HTR-8/SVneo (cell line): Measurements from ENCODE around the gene THAP12.
"Not testable (repeated sequence)": the region's sequence is repeated elsewhere in the genome, so short reads cannot be mapped to it uniquely, and the experiment has no call there.

ENCODE experiments used
- DNase-seq: peaks from one replicate; pipeline ENCODE4 v3.0.0; 2011; ENCODE audit warnings: low spot score, mixed read lengths; ENCODE audit not compliant: insufficient read length
- FAIRE-seq: peaks from 2 replicates; lab custom pipeline; 2011; peaks lifted over from hg19 to GRCh38; lab: Jason Lieb, UNC

Gene THAP12, protein sequence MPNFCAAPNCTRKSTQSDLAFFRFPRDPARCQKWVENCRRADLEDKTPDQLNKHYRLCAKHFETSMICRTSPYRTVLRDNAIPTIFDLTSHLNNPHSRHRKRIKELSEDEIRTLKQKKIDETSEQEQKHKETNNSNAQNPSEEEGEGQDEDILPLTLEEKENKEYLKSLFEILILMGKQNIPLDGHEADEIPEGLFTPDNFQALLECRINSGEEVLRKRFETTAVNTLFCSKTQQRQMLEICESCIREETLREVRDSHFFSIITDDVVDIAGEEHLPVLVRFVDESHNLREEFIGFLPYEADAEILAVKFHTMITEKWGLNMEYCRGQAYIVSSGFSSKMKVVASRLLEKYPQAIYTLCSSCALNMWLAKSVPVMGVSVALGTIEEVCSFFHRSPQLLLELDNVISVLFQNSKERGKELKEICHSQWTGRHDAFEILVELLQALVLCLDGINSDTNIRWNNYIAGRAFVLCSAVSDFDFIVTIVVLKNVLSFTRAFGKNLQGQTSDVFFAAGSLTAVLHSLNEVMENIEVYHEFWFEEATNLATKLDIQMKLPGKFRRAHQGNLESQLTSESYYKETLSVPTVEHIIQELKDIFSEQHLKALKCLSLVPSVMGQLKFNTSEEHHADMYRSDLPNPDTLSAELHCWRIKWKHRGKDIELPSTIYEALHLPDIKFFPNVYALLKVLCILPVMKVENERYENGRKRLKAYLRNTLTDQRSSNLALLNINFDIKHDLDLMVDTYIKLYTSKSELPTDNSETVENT

DNA sequence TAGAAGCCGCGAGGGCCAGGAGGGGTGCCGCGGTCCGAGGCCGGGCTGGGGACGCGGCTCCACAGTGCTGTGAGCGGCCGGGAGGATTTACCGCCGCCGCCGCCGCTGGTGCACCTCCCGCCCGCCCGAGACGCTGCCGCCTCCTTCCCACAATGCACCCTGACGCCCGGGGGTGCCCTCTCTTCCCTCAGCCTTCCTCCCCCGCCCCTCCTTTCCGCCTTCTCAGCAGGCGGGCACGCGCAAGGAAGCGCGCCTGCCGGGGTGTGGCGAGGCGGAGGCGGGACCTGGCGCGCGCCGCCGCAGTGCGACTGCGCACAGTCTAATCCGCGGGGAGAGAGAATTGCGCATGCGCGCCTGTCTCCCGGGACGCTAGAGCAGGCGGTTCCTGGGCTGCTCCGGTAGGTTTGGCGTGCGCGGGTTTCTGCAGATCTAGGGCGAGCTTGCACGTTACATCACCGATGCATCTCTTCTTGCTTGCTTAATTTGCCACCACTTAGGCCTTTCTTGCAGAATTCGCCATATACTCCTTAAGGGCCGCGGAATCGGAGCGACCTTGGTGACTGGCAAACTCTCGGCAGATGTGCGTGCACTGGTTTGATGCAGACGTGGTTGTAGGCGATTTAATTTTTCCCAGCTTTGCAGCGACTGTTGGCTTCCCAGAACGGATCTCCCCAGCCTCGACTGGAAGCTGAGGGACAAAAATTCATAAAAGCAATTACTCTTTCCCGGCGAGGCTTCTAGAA is at the start of gene THAP12, which contains the start of gene GVQW3:
THAP12 (minus strand) TSS at position 156 of the 743 bp plus-strand sequence. CDS start 296 bp downstream, outside the sequence.
GVQW3 (plus strand) TSS at position 347 of the 743 bp plus-strand sequence. CDS start 506 bp downstream, outside the sequence.
- DNase-seq (peak; percentile 99), FAIRE-seq (peak; percentile 97)

DNA sequence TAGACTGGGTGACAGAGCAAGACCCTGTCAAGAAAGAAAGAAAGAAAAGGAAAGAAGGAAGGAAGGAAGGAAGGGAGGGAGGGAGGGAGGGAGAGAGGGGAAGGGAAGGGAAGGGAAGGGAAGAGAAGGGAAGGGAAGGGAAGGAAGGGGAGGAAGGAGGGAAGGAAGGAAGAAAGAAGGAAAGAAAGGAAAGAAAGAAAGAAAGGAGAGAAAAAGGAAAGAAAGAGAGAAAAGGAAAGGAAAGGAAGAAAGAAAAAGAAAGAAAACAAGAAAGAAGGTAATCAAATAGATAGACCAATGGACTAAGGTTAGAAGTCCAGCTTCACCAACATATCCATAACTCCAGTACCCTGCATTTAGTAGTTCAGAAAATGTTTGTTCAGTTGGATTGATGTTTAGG is 45.7 kb upstream of the THAP12 start:
- FAIRE-seq (no peak), DNase-seq (no peak)

DNA sequence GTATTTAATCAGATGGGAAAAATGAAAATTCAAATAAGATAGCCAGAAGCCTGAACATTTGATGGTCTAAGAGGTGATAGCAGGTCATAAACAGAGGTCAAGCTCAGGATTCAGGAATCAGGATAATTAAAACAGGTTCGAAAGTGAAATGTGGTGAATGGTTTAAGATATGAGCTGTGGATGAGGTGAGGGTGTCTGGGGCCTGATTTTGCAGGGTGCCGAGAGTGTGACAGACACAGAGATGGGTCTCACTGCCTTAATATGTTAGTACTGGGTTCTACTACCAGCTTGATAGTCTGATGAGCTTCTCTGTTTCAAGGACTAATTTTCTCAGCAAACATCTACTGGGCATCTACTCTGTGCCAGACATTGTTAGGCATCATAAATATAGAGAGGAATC is 44.0 kb upstream of the THAP12 start:
- no peak for FAIRE-seq
- DNase-seq: no peak

DNA sequence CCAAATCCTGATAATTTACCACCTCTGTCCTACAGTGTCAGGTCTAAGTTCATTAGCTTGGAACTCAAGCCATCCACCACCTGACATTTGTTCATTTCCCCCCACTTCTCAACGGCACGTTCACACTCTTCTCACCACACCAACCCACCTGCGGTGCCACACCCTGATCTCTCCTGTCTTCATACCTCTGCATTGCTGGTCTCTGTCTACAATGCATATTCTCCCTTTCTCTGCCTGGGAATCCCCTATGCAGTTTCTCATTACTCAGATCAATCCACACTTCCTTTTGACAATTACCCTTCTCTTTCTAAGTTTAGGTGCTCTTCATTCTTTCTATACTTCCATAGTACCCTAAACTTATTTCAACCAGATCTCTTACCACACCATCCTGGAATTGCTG is 43.4 kb upstream of the THAP12 start:
- DNase-seq (no peak), FAIRE-seq (no peak)

DNA sequence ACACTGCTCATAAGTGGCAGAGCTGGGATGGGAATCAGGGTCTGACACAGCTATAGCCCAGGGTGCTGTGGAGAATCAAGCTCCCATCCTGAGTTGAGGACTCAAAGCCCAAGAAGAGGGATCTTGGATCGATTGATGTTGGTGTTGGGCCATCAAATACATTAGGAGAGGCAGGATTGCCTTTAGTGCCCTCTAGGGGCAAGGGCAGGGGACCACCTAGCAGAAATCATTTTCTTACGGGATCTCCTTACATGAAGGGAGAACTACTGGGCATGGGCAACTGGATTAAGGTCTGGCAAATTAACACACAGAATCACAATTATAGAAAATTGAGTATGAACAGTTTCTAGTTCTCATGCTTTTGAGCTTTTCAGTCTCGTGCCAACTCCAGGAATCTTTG is 39.0 kb upstream of the THAP12 start:
- DNase-seq (peak; percentile 30), FAIRE-seq (no peak)

DNA sequence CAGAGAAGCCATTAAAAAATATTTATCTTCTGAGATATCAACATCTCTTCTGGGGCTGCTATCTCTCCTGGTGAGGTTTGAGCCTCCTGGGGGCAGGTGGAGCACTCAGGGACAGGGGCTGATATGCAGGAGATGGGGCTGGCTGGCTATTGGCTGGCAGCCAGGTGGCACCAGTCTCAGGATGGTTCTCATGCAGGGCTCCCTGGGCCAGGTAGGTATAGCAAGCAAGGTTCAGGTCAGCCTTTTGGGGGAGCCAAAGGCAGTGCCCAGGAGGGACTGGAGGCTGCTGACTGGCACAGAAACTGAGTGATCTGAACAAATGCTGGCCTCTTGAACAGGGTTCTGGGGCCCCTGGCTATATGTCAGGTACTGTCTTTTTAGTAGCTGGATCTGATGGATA is 34.1 kb upstream of the THAP12 start:
- DNase-seq: no peak
- no peak for FAIRE-seq

DNA sequence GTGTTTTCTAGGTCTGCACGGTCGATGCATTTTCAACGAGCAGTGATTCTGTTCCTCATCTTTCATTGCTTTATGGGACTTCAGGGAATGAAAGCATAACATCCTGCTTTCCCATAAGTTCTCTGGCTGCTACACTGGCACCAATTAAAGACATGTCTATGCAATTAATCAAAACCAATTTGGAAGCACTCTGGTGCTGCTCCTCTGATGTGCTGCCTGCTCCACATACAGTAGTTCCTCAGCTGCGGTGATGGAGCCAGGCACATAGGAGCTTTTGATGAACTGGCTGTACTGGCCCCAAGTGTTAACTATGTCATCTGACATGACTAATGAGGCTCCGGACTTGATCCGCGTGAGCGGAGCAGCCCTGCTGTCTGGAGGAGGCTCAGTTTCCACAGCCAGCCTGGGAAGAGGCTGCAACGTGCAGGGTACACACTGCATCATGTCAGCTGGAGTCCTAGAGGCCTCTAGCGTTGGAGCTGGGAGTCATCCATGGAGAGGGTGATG is 30.0 kb upstream of the THAP12 start:
- DNase-seq (no peak), FAIRE-seq (no peak)

DNA sequence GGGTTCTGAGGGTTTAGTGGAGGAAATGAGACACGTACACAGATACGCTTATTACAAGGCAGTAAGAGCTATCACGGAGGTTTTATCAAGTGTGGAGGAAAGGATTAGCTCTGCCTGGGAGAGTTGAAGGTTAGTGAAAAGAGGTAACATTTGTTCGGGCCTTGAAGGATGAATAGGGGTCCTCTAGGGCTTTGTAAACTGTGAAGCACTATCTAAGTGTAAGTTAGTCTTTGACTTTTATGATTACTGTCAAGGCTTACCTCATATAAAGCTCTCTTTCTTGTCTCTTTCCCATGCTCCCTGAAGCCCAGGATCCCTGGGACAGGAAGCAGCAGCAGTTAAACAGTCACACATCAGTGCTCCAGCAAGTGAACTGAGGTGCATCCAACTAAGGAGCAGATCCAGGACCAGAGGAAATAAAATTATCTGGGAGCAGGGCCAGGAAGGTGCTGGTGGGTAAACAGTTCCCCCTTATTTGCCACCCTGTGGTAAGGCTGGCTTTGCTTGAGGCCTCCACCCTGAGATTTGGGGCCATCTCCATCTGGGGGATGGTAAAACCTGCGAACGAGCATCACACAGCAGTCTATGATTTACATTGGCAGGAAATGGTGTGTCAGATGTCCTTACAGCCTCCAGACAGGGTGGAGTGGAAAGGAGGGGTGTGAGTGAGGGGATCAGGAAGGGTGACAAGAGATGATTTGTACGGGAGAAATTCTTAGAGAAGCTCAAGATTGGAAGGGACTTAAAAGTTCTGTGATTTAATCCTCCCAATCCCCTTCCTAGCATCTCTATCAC is 27.4 kb upstream of the THAP12 start:
- FAIRE-seq (peak; percentile 76), DNase-seq (no peak)

DNA sequence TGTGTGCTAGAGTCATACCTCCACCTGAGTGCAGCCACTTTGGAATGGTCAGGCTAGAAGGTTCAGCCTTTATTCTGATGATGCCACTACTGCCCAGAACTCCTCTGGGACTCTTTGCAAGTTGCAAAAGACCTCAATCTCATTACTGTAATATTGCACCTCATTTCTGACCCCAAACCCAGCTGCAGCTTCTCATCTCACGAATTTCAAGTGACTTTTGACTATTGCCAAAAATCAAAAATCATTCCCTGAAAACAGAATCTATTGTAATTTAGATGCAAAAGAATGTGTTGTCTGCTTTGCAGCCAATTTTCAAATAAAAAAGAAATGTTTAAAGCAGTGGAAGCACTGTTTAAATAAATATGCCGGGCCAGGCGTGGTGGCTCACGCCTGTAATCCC is 25.4 kb upstream of the THAP12 start:
- no peak for DNase-seq

DNA sequence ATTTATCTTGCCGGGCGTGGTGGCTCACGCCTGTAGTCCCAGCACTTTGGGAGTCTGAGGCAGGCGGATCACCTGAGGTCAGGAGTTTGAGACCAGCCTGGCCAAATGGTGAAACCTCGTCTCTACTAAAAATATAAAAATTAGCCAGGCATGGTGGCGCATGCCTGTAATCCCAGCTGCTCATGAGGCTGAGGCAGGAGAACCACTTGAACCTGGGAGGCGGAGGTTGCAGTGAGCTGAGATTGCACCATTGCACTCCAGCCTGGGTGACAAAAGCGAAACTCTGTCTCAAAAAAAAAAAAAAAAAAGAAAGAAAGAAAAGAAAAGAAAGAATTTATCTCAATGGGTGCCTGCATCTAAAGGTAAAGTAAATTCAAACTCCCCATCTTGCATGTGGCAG is 20.6 kb upstream of the THAP12 start:
- not testable (repeated sequence) for DNase-seq, FAIRE-seq

More for the DNA sequence above, 25.4 kb upstream of the THAP12 start:
- no peak for FAIRE-seq

DNA sequence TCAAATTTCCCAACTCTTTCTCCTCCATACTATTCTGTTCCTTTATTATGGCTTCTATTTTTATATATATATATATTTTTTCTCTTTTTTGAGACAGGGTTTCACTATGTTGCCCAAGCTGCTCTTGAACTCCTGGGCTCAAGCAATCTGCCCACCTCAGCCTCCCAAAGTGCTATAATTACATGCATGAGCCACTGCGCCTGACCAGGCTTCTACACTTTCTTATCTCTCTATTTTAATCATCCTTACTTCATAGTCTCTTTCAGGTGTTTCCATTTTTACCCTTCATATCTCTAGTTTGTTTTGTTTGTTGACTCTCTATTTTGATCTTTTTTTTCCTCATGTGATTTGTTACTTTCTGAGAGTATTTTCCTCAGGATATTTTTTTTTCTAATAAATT is 20.0 kb upstream of the THAP12 start:
- FAIRE-seq: no peak
- no peak for DNase-seq

DNA sequence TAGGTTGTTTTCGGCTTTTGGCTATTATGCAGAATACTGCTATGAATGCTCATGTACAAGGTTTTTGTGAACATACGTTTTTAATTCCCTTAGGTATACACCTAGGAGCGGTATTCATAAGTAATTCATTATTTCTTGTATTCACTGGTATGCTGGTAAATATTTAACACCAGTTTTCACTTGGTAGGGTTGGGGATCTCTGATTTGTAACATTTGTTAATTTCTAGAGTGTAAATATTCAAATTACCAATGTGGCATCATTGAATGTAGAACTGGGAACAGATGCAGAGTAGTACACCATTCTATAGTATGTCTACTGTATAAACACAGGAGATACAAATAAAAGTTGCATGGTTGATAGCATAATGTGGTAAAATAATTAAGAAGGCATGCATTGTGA is 16.5 kb upstream of the THAP12 start:
- no peak for FAIRE-seq
- no peak for DNase-seq

DNA sequence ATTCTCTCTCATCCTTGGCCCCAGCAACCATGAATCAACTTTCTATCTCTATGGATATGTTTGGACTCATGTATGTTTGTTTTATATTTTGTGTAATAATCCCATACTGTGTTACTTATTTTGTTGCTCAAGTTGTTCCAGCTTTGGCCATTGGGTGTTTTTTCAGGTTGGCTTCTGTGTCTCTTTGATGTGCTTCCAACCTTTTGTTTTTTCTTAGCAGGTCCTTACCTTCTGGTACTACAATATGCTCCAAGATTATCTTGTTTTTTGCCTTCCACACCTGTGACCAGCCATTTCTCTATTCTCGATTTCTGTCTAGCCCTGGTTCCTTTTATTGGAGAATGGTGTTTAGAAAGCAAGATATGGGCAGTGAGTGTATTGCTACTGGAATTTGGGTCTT is 14.4 kb upstream of the THAP12 start:
- DNase-seq: no peak
- FAIRE-seq: no peak

DNA sequence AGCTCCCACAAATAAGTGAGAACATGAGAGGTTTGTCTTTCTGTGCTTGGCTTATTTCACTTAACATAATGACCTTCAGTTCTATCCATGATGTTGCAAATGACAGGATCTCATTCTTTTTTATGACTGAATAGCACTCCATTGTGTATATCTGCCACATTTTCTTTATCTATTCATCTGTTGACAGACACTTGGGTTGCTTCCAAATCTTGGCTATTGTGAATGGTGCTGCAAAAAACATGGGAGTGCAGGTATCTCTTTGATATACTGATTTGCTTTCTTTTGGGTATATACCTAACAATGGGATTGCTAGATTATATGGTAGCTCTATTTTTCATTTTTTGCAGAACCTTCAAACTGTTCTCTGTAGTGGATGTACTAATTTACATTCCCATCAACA is 13.5 kb upstream of the THAP12 start:
- DNase-seq (no peak), FAIRE-seq (no peak)

DNA sequence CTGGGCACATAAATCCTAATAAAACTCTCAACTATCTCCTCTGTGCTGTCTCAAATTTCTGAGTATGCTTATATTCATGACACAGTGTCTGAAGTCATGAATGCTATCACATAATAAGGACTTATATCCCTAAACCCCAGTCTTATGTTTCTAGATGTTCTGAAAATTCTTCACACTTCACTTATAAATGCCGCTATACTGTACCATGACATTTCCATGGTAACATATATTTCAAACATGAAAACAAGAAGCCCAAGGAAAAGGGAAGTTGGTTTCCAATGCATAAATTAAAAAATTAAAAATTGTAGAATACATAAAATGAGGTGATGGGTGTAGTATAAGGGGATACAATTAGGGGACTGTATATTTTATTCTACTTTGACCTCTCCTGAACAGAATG is 11.9 kb upstream of the THAP12 start:
- DNase-seq: no peak

DNA sequence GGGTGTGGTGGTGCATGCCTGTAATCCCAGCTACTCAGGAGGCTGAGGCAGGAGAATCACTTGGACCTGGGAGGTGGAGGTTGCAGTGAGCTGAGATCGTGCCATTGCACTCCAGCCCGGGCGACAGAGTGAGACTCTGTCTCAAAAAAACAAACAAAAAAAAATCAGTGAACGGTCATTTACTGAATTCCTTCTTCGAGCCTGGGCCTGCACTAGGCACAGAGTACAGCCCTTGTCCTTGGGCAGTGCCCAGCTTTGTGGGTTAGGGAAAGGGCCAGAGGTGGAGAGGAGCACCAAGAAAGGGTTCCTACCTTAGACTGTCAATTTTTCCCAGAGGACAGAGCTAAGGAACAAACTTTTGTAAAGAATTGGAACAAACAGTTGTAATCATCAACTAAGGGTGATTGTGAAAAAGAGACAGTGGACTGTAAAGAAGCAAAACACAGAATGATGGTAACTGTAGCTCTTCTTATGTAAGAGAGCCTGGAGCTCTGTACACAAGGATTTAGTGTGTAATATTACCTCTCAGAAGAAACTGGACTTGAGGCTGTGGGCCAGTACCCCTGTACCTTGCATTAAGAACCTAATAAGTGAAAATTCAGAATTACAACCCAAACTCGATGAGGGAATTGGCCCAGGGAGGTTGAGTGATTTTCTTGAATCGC is 11.0 kb upstream of the THAP12 start:
- DNase-seq: no peak
- FAIRE-seq: no peak

More for the DNA sequence above, 11.9 kb upstream of the THAP12 start:
- no peak for FAIRE-seq

DNA sequence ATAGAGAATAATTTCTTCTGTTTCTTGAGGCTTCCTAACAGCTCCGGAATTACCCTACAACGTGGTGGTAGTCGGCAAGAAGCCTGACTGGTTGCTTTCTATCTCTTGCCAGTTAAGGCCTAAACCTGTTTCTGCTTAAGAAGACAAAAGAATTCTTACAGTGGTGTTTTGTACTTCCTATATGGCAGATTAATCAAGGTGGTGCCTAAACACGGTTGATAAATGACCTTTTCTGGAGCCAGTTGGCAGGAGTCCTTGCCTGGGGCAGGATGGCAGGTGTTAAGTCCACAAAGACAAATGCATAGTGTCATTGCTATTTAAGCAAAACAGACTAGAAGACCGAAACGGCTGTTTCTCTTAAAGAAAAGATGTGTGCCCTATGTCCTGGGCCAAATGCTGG is 10.1 kb upstream of the THAP12 start:
- no peak for DNase-seq
- no peak for FAIRE-seq

DNA sequence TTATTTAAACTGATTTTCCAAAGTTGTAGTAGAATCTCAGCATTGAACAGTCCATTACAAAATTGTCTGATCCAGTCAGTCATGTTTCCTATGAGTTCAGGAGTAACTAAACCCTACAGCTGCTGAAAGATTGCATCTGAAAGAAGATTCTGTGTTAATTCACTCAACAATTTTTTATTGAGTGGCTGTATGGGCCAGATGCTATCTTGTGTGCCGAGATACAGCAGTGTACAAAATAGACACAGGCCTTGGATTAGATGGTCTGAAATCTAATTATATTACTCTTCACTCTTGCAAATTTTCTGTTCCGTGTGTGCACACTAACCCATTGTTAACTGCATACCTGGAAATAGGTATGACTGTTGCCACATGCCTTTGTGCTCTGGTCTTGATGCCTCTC is 7.5 kb upstream of the THAP12 start:
- DNase-seq (no peak), FAIRE-seq (no peak)

DNA sequence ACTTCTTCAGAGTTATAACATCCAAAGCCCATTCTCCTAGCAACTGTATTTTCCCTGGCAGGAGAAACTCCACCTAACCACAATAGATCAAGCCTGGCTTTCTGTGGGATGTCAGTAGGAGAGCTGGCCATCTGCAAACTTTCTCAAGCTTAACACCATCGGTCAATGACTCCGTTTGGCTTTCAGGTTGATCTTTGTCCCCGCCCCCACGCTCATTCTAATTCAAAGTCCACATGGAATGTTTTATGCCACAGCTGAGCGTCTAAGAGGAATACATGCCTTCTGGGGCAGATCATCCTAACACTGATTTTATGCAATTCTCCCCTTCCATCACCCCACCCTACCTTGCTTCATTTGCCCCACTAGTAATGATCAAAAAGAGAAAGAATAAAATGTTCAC is 5.0 kb upstream of the THAP12 start:
- no peak for FAIRE-seq
- no peak for DNase-seq
